Astrocyte (in vitro differentiated cells and primary cell): ENCODE data around the gene PKNOX2. TPM values are rescaled to one million over a fixed set of nuclear protein-coding genes. Genes with fewer than 3 reads are reported as not detected.

Source experiments
- DNase-seq: peaks from one replicate; pipeline ENCODE4 v3.0.0-alpha.2; 2010; ENCODE audit warnings: low read depth
- FAIRE-seq: peaks from 2 replicates; lab custom pipeline; 2011; peaks lifted over from hg19 to GRCh38; lab: Jason Lieb, UNC
- H2AFZ ChIP-seq: 2 replicates; pipeline ENCODE4 v1.6.0; 2012; ENCODE audit warnings: low read depth, low read length, inconsistent platforms
- H3K27ac ChIP-seq: 2 replicates; pipeline ENCODE4 v1.5.1; 2011; ENCODE audit warnings: low read depth, low read length, inconsistent platforms
- H3K27me3 ChIP-seq: 2 replicates; pipeline ENCODE4 v1.6.0; 2011; ENCODE audit warnings: low read length, inconsistent platforms; ENCODE audit not compliant: insufficient read depth
- H3K36me3 ChIP-seq: 2 replicates; pipeline ENCODE4 v1.5.1; 2011; ENCODE audit warnings: low read length, inconsistent platforms; ENCODE audit not compliant: insufficient read depth
- H3K4me1 ChIP-seq: 2 replicates; pipeline ENCODE4 v1.5.1; 2011; ENCODE audit warnings: low read length, inconsistent platforms; ENCODE audit not compliant: insufficient read depth
- H3K4me2 ChIP-seq: 2 replicates; pipeline ENCODE4 v1.6.0; 2012; ENCODE audit warnings: low read length, inconsistent platforms
- H3K4me3 ChIP-seq: 2 replicates; pipeline ENCODE4 v1.5.1; 2011; ENCODE audit warnings: low read depth, mild to moderate bottlenecking, low read length, inconsistent platforms; ENCODE audit not compliant: insufficient read depth
- H3K79me2 ChIP-seq: 2 replicates; pipeline ENCODE4 v1.6.0; 2012; ENCODE audit warnings: mild to moderate bottlenecking, low read length, inconsistent platforms; ENCODE audit not compliant: insufficient read depth
- H3K9ac ChIP-seq: 2 replicates; pipeline ENCODE4 v1.6.0; 2012; ENCODE audit warnings: mild to moderate bottlenecking, low read length, inconsistent platforms
- H3K9me3 ChIP-seq: 2 replicates; pipeline ENCODE4 v1.5.1; 2012; ENCODE audit warnings: low read depth, mild to moderate bottlenecking, low read length, inconsistent platforms; ENCODE audit not compliant: insufficient read depth
- H4K20me1 ChIP-seq: 2 replicates; pipeline ENCODE4 v1.6.0; 2012; ENCODE audit warnings: low read length, inconsistent platforms; ENCODE audit not compliant: insufficient read depth
- H3K27ac Mint-ChIP-seq: one replicate; pipeline ENCODE4 v1.8.0; 2021; ENCODE audit warnings: mild to moderate bottlenecking, mixed read lengths; ENCODE audit not compliant: unreplicated experiment
- H3K27me3 Mint-ChIP-seq: one replicate; pipeline ENCODE4 v1.8.0; 2021; ENCODE audit warnings: low read depth, mixed read lengths; ENCODE audit not compliant: unreplicated experiment
- H3K36me3 Mint-ChIP-seq: one replicate; pipeline ENCODE4 v1.8.0; 2021; ENCODE audit warnings: low read depth, mixed read lengths; ENCODE audit not compliant: unreplicated experiment
- H3K4me1 Mint-ChIP-seq: one replicate; pipeline ENCODE4 v1.8.0; 2021; ENCODE audit warnings: low read depth, mixed read lengths; ENCODE audit not compliant: unreplicated experiment
- H3K4me3 Mint-ChIP-seq: one replicate; pipeline ENCODE4 v1.8.0; 2021; ENCODE audit warnings: mild to moderate bottlenecking, moderate library complexity, mixed read lengths; ENCODE audit not compliant: unreplicated experiment
- H3K9me3 Mint-ChIP-seq: one replicate; pipeline ENCODE4 v1.8.0; 2021; ENCODE audit warnings: mild to moderate bottlenecking, mixed read lengths; ENCODE audit not compliant: unreplicated experiment
- EZH2 ChIP-seq: IDR thresholded peaks from 2 replicates; pipeline ENCODE4 v1.6.1; 2012; ENCODE audit warnings: mild to moderate bottlenecking, low read length, inconsistent platforms; ENCODE audit not compliant: insufficient read depth
- total RNA-seq: library from RNA; stranded (reverse); gene quantifications from 2 replicates; pipeline ENCODE4 v1.2.1, GENCODE V29; 2021
- TF ChIP-seq, protein P1 (sequence below): IDR thresholded peaks from 2 replicates; pipeline ENCODE4 v1.5.1; 2011; ENCODE audit warnings: low read depth, mild to moderate bottlenecking, inconsistent platforms, low read length, moderate library complexity; ENCODE audit not compliant: insufficient read depth

PKNOX2 gene
- total RNA-seq, 1 donor from 2014 or later: 53.4 TPM

DNA sequence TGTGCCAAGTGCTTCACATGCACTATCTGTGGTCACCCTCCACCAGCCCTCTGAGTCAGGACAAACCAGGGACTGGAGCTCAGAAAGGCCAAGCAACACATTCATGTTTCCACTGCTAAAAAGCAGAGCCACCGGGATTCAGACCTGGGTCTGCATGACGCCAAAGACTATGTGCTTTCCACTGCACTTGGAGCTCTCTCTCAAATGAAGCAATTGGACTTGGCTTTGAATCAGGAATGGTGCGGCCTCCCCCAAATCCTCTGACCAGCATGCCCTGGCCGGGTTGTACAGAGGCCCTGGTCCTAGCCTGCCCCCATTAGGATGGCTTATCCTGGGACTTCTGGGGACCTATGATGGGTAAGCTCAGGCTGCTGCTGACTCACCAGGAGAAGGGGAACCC, 80.7 kb downstream of the PKNOX2 start:
- Histone ChIP-seq H2AFZ (no peak overlapping the region), H3K4me1 (no peaks in the 10 kb centered on the region), H3K27me3 (no peaks in the 10 kb centered on the region), H3K79me2 (no peaks in the 10 kb centered on the region), H3K36me3 (no peaks in the 10 kb centered on the region), H3K4me3 (no peak overlapping the region), H3K4me2 (no peak overlapping the region), H3K27ac (no peak overlapping the region), H3K9me3 (no peaks in the 10 kb centered on the region), H3K9ac (no peak overlapping the region), H4K20me1 (peaks cover 4% of the 10 kb centered on the region)
- Mint-ChIP-seq H3K9me3 (peaks cover 6% of the 10 kb centered on the region), H3K27me3 (no peaks in the 10 kb centered on the region), H3K4me1 (peaks cover 36% of the 10 kb centered on the region), H3K27ac (peak overlapping the region; percentile 91), H3K4me3 (peak overlapping the region; percentile 68), H3K36me3 (peaks cover 43% of the 10 kb centered on the region)
- DNase-seq (no peak), FAIRE-seq (no peak)
- TF ChIP-seq, protein P1, sequence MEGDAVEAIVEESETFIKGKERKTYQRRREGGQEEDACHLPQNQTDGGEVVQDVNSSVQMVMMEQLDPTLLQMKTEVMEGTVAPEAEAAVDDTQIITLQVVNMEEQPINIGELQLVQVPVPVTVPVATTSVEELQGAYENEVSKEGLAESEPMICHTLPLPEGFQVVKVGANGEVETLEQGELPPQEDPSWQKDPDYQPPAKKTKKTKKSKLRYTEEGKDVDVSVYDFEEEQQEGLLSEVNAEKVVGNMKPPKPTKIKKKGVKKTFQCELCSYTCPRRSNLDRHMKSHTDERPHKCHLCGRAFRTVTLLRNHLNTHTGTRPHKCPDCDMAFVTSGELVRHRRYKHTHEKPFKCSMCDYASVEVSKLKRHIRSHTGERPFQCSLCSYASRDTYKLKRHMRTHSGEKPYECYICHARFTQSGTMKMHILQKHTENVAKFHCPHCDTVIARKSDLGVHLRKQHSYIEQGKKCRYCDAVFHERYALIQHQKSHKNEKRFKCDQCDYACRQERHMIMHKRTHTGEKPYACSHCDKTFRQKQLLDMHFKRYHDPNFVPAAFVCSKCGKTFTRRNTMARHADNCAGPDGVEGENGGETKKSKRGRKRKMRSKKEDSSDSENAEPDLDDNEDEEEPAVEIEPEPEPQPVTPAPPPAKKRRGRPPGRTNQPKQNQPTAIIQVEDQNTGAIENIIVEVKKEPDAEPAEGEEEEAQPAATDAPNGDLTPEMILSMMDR: no peak
- no peak for TF ChIP-seq EZH2

DNA sequence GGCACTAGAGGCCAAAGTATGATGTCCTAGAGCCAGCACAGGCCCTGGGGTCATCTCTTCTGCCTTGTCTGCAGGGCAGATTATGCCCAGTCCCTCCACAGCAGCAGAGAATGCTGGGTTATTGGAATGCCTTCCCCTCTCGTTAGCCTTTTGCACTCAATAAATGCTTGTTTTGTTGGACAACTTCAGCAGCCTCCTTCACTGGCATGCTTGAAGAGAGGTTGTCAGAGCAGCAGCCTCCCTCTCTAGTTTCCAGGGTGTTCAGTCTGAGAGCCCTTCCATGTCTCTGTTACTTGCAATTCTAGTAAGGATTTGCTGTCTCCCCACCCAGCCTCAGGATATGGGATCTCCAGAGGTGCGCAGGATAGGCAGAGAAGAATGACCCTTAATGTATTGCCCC, 82.9 kb downstream of the PKNOX2 start:
- Histone ChIP-seq H3K9ac (no peak overlapping the region), H3K4me1 (no peaks in the 10 kb centered on the region), H3K79me2 (no peaks in the 10 kb centered on the region), H4K20me1 (no peaks in the 10 kb centered on the region), H3K9me3 (no peaks in the 10 kb centered on the region), H2AFZ (no peak overlapping the region), H3K27ac (no peak overlapping the region), H3K36me3 (no peaks in the 10 kb centered on the region), H3K27me3 (no peaks in the 10 kb centered on the region), H3K4me3 (no peak overlapping the region), H3K4me2 (no peak overlapping the region)
- Mint-ChIP-seq H3K9me3 (peaks cover 6% of the 10 kb centered on the region), H3K4me1 (peaks cover 44% of the 10 kb centered on the region), H3K4me3 (no peak overlapping the region), H3K27ac (peak overlapping the region; percentile 79), H3K27me3 (no peaks in the 10 kb centered on the region), H3K36me3 (peaks cover 37% of the 10 kb centered on the region)
- TF ChIP-seq EZH2: no peak
- TF ChIP-seq, protein P1: no peak
- DNase-seq: no peak
- FAIRE-seq: no peak

DNA sequence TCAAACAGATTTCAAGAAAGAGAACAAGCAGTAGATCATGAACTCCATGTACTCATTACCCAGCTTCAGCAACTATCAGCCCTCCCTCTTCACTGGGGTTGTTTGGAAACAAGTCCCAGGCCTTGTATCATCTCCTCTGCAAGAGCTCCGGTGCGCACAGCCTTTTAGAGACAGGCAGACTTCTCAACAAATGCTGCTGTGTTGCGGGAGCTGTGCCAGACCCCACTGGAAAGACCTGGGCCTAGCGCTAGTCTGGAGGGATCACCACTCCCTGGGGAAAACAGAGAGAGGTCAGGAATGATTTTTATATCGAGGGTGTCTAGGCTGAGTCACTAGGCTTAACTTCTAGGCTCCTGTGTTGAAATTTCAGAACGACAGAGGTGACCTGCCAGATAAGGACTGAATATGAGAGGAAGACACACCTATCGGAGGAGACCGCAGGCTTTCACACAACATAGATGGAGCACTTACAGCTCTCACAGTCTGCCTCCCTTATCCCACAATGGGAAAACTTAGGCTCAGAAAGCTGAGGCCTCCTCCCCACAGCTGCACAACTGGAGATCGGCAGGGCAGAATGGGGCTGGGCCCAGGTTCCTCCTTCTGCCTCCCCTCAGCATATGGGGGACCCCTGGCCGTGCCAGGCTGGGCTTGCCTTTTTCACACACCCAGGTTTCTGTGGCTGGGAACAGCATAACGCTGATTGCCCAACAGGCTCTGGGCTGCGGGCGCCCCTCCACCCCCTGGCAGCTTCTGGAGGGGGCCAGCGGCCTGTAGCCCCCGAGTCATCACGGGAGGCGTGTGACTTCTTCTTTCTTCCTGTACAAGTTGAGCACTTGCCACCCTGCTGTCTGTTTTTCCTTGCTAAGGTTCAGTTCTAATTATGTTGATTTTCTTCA, 86.0 kb downstream of the PKNOX2 start:
- Histone ChIP-seq H3K4me2 (no peak overlapping the region), H3K79me2 (peaks cover 2% of the 10 kb centered on the region), H3K27ac (no peak overlapping the region), H3K9ac (no peak overlapping the region), H3K4me3 (no peak overlapping the region), H2AFZ (peak overlapping the region; percentile 3), H3K36me3 (no peaks in the 10 kb centered on the region), H3K4me1 (no peaks in the 10 kb centered on the region), H4K20me1 (no peaks in the 10 kb centered on the region), H3K9me3 (no peaks in the 10 kb centered on the region), H3K27me3 (no peaks in the 10 kb centered on the region)
- DNase-seq (no peak), FAIRE-seq (no peak)
- no peak for TF ChIP-seq EZH2
- TF ChIP-seq, protein P1: no peak
- H3K4me1 Mint-ChIP-seq: peaks cover 40% of the 10 kb centered on the region
- H3K27me3 Mint-ChIP-seq: no peaks in the 10 kb centered on the region
- H3K9me3 Mint-ChIP-seq: peaks cover 5% of the 10 kb centered on the region
- peak overlapping the region; percentile 34 for H3K27ac Mint-ChIP-seq
- peaks cover 30% of the 10 kb centered on the region for H3K36me3 Mint-ChIP-seq
- no peak overlapping the region for H3K4me3 Mint-ChIP-seq
